M059J (cell line): Measurements from ENCODE around the gene UBD. TPM values are rescaled to one million over a fixed set of nuclear protein-coding genes. Genes with fewer than 3 reads are reported as not detected.

Experiments used
- DNase-seq: peaks from one replicate; pipeline ENCODE4 v3.0.0-alpha.2; 2012; ENCODE audit warnings: low read depth
- total RNA-seq: library from RNA; depleted of rRNA; stranded (reverse); fragments of >200 nt; shearing (Covaris generic); gene quantifications from 2 replicates; pipeline ENCODE4 v1.2.3, GENCODE V29; 2014

UBD gene
- total RNA-seq, 1 experiment from 2014 or later, result 0.17 TPM

DNA sequence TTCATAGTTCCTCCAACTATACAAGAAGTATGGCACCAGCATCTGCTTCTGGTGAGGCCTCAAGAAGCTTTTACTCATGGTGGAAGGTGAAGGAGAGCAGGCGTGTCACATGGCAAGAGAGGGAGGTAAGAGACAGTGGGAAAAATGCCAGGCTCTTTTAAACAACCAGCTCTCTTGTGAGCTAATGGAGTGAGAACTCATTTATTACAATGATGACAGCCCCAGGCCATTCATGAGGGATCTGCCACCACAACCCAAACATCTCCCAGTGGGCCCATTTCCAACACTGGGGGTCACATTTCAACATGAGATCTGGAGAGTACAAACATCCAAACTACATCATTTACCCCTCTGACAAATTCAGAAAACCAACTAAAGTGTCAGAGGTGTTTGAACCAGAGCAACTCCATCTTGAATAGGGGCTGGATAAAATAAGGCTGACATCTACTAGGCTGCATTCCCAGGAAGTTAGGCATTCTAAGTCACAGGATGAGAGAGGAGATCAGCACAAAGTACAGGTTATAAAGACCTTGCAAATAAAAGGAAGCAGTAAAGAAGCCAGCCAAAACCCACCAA is 2.2 kb upstream of the UBD start:
- DNase-seq, result peak; percentile 27

DNA sequence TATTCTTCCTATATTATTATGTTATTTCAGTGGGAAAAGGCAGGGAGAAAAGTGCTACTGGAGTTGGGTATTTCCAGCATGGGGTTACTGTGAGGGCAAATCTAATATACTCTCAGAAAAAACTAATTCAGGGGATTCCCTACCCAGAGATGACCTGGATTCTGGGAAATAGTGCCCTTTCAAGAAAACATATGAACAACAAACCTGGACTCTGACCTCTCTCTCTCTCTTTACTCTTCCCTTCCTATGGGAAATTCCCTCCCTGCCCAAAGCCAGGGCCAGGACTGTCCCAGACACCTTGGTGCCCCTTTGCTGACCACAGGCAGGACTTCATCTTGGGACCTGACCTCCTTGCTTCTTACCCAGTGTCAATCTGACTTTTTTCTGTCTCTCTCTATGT is 1.6 kb upstream of the UBD start:
- DNase-seq, result no peak

DNA sequence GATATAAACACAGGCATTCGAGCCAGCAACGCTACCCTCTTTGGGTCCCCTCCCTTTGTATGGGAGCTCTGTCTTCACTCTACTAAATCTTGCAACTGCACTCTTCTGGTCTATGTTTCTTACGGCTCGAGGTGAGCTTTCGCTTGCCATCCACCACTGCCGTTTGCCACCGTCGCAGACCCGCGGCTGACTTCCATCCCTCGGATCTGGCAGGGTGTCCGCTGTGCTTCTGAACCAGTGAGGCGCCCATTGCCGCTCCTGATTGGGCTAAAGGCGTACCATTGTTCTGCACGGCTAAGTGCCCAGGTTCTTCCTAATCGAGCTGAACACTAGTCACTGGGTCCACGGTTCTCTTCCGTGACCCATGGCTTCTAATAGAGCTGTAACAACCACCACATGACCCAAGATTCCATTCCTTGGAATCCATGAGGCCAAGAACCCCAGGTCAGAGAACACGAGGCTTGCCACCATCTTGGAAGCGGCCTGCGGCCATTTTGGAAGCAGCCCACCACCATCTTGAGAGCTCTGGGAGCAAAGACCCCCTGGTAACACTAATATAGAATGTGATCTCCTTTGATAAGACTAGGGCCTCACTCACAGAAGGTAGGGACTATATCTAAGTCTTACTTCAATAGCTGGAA is 973 bp downstream of the UBD start:
- no peak for DNase-seq

- DNase-seq, result no peak
Observed at GRCh38 chr6:29557320-29557719, 2.2 kb downstream of the UBD start.

DNA sequence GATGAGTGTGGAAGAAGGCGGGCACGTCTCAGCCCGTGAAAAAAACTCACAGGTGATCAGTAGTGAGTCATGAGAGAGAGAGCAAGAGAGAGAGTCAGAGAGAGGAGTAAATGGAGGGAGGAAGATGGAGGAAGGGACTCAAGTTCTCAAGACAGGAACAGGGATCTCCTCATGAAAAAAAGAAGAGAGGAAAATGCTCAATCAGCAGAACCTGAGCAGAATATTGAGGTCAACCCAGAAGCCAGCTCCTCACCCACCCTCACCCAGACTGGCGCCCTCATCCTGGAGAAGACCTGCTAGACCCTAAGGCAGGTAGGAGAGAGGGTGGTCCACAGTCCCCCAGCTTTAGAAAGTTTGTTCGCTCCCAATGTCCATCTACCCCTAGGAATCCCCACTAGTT is 4.8 kb downstream of the UBD start:
- DNase-seq, result no peak

GRCh38 chr6:29553268-29554057 is 6.1 kb downstream of the UBD start:
- DNase-seq, result no peak

GRCh38 chr6:29552512-29553051 is 7.0 kb downstream of the UBD start:
- DNase-seq, result peak; percentile 69

DNA sequence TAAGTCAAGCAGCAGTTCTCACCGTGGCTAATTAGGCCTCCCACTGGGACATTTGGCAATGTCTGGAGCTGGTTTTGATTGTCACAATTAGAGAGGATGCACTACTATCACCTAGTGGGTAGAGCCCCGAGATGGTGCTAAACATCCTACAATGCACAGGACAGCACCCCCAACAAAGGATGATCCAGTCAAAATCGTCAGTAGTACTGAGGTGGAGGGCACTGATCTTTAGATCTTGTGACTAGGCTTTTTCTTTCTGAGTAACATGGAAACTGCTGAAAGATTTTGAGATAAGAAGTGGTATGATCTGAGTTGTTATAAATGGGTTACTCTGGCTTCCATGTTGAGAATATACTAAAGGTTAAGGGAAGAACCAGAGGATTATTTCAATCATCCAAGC is 12.0 kb downstream of the UBD start:
- DNase-seq, result no peak

- DNase-seq, result no peak
Observed at GRCh38 chr6:29537714-29538403, 21.7 kb downstream of the UBD start.

GRCh38 chr6:29532320-29532951 is 27.1 kb downstream of the UBD start:
- no peak for DNase-seq

- DNase-seq, result peak; percentile 68
Observed at GRCh38 chr6:29531668-29532067, 27.9 kb downstream of the UBD start.

GRCh38 chr6:29530671-29531310 is 28.7 kb downstream of the UBD start:
- DNase-seq, result no peak

GRCh38 chr6:29529956-29530355 is 29.6 kb downstream of the UBD start:
- no peak for DNase-seq

DNA sequence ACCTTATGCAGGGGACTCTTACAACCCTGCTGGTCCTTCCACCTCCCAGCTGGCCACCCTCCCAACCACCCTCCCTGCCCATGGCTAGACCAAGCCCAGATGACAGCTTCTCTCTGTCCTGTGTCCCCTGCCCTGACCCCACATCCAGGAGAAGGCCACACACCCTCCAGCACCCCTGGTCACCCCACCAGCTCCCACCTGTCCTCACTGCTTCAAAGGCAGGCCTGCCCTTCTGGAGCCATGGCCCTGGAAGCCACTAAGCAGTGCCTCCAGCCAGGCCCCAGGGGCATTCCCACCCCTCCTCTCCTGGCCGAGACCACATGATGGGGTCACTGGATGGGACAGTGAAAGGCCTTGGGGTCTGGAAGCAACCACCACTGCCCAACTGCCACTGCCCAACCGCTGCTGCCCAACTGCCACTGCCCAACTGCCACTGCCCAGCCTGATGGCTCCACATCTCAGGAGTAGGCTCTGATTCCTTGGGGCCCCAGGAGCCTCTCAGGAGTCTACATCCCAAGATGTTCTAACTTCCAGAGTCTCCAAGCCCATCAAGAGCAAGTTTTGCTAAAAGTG is 30.5 kb downstream of the UBD start:
- no peak for DNase-seq

- DNase-seq, result no peak
Observed at GRCh38 chr6:29528300-29528931, 31.1 kb downstream of the UBD start.

- DNase-seq, result no peak
Observed at GRCh38 chr6:29527564-29527963, 32.0 kb downstream of the UBD start.

GRCh38 chr6:29527126-29527525 is 32.4 kb downstream of the UBD start:
- DNase-seq, result no peak

- DNase-seq, result no peak
Observed at GRCh38 chr6:29525311-29525639, 34.3 kb downstream of the UBD start.

GRCh38 chr6:29524444-29525310 is 34.9 kb downstream of the UBD start:
- DNase-seq, result no peak

DNA sequence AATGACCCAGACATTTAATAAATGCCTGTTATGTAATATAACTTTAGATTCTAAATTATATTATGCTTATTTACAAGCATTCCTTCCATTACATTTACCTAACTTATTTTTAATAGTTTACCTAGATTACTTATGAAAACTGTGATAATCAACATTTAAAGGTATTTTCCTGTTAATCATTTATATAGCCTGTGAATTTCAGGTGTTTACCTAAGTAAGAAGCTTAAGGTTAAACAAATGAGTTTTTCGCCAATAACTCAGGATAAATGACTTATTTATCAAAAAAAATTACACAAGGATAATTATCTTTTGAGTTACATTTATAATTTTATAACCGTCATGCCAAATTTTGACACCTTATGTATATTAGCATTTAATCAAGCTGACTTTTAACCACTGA is 35.5 kb downstream of the UBD start:
- no peak for DNase-seq
